Measurements from ENCODE around the gene CSTF1.

- TF ChIP-seq, protein P1, sequence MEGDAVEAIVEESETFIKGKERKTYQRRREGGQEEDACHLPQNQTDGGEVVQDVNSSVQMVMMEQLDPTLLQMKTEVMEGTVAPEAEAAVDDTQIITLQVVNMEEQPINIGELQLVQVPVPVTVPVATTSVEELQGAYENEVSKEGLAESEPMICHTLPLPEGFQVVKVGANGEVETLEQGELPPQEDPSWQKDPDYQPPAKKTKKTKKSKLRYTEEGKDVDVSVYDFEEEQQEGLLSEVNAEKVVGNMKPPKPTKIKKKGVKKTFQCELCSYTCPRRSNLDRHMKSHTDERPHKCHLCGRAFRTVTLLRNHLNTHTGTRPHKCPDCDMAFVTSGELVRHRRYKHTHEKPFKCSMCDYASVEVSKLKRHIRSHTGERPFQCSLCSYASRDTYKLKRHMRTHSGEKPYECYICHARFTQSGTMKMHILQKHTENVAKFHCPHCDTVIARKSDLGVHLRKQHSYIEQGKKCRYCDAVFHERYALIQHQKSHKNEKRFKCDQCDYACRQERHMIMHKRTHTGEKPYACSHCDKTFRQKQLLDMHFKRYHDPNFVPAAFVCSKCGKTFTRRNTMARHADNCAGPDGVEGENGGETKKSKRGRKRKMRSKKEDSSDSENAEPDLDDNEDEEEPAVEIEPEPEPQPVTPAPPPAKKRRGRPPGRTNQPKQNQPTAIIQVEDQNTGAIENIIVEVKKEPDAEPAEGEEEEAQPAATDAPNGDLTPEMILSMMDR (IDR thresholded peaks at IDR 0.05; ENCODE audit: low read depth, low read length, missing input control) = no peak
- no peak for TF ChIP-seq RAD21 (IDR thresholded peaks at IDR 0.05)
- TF ChIP-seq JUND (IDR thresholded peaks at IDR 0.05) = no peak
- TF ChIP-seq, protein P2, sequence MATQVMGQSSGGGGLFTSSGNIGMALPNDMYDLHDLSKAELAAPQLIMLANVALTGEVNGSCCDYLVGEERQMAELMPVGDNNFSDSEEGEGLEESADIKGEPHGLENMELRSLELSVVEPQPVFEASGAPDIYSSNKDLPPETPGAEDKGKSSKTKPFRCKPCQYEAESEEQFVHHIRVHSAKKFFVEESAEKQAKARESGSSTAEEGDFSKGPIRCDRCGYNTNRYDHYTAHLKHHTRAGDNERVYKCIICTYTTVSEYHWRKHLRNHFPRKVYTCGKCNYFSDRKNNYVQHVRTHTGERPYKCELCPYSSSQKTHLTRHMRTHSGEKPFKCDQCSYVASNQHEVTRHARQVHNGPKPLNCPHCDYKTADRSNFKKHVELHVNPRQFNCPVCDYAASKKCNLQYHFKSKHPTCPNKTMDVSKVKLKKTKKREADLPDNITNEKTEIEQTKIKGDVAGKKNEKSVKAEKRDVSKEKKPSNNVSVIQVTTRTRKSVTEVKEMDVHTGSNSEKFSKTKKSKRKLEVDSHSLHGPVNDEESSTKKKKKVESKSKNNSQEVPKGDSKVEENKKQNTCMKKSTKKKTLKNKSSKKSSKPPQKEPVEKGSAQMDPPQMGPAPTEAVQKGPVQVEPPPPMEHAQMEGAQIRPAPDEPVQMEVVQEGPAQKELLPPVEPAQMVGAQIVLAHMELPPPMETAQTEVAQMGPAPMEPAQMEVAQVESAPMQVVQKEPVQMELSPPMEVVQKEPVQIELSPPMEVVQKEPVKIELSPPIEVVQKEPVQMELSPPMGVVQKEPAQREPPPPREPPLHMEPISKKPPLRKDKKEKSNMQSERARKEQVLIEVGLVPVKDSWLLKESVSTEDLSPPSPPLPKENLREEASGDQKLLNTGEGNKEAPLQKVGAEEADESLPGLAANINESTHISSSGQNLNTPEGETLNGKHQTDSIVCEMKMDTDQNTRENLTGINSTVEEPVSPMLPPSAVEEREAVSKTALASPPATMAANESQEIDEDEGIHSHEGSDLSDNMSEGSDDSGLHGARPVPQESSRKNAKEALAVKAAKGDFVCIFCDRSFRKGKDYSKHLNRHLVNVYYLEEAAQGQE (IDR thresholded peaks at IDR 0.05) = no peak
- no peak for TF ChIP-seq YY1 (IDR thresholded peaks at IDR 0.05)
- TF ChIP-seq HNF4G (IDR thresholded peaks at IDR 0.05) = no peak
These were observed 12.1 kb upstream of the CSTF1 start for GRCh38 chr20:56380375-56380774.

Data from liver (tissue), 3 donors.